ENCODE data around the gene MYO1B.

GRCh38 chr2:191202209-191202721, 42.9 kb upstream of the MYO1B start:
- TF ChIP-seq REST (IDR thresholded peaks at IDR 0.05; ENCODE audit: unreplicated experiment) (no peak), ZNF462 (CRISPR knock-in tag; IDR thresholded peaks at IDR 0.05) (no peak), CTCF (conservative IDR thresholded peaks at IDR 0.05; ENCODE audit: low read depth in 2 of 2) (no peak), ETS1 (IDR thresholded peaks at IDR 0.05) (no peak)
